HL-60 (cell line): ENCODE data around the gene ZIC4.

ENCODE experiments used
- GABPA ChIP-seq: IDR thresholded peaks from 2 replicates; pipeline ENCODE4 v1.6.1; 2012; ENCODE audit warnings: low read depth
- POLR2AphosphoS5 ChIP-seq: IDR thresholded peaks from 2 replicates; pipeline ENCODE4 v1.6.1; 2012; ENCODE audit warnings: low read depth
- SPI1 ChIP-seq: IDR thresholded peaks from 2 replicates; pipeline ENCODE4 v1.6.1; 2012; ENCODE audit warnings: low read depth, mild to moderate bottlenecking, borderline replicate concordance
- TF ChIP-seq, protein P1 (sequence below): IDR thresholded peaks from one replicate; pipeline ENCODE4 v1.5.1; 2011; ENCODE audit warnings: low read length, control low read depth, inconsistent platforms; ENCODE audit not compliant: insufficient read depth
- TF ChIP-seq, protein P2 (sequence below): IDR thresholded peaks from 2 replicates; pipeline ENCODE4 v1.6.1; 2012; ENCODE audit warnings: low read depth; ENCODE audit not compliant: insufficient replicate concordance

DNA sequence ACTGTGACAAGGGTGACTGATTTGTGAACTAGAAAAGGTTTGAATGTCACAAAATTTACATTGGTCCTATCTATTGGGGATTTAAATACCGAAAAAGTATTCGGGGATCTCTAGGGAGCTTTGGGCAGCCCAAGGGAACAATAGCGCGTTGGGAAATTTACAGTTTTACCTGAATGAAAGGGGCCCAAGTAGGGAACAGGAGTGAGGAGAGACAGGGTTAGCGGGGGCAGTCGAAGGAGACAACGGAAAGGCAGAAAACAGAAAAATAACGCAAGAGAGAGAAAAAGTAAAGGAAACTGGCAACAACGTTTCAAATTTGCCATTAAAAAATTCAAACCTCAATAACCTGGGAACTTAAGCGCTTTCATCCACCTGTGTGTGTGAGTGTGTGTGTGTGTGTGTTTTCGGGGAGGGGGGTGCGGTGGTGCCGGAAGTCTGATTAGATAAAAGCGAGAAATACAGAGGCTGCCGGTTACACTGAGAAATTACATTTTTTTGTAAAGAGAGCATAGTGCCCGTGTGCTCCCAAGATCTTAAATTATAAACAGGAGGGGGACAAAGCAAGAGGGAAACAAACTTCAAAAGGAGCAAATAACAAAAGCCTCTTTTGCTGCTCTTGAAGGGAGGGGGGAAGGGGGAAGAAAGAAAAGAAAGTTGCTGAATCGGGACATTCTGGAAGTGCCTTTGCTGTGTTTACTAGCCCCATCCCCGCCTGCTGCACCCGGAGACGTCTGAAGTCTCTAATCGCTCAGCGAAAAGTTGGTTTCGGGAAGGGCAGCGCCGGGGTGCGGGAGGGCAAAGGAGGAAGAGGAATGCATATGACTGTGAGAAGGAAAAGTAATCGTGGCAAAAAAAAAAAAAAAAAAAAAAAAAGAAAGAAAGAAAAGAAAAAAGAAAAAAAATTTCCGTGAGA is 2.1 kb upstream of the ZIC4 start:
- TF ChIP-seq, protein P1, sequence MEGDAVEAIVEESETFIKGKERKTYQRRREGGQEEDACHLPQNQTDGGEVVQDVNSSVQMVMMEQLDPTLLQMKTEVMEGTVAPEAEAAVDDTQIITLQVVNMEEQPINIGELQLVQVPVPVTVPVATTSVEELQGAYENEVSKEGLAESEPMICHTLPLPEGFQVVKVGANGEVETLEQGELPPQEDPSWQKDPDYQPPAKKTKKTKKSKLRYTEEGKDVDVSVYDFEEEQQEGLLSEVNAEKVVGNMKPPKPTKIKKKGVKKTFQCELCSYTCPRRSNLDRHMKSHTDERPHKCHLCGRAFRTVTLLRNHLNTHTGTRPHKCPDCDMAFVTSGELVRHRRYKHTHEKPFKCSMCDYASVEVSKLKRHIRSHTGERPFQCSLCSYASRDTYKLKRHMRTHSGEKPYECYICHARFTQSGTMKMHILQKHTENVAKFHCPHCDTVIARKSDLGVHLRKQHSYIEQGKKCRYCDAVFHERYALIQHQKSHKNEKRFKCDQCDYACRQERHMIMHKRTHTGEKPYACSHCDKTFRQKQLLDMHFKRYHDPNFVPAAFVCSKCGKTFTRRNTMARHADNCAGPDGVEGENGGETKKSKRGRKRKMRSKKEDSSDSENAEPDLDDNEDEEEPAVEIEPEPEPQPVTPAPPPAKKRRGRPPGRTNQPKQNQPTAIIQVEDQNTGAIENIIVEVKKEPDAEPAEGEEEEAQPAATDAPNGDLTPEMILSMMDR = no peak
- TF ChIP-seq POLR2AphosphoS5 = no peak
- no peak for TF ChIP-seq GABPA
- TF ChIP-seq, protein P2, sequence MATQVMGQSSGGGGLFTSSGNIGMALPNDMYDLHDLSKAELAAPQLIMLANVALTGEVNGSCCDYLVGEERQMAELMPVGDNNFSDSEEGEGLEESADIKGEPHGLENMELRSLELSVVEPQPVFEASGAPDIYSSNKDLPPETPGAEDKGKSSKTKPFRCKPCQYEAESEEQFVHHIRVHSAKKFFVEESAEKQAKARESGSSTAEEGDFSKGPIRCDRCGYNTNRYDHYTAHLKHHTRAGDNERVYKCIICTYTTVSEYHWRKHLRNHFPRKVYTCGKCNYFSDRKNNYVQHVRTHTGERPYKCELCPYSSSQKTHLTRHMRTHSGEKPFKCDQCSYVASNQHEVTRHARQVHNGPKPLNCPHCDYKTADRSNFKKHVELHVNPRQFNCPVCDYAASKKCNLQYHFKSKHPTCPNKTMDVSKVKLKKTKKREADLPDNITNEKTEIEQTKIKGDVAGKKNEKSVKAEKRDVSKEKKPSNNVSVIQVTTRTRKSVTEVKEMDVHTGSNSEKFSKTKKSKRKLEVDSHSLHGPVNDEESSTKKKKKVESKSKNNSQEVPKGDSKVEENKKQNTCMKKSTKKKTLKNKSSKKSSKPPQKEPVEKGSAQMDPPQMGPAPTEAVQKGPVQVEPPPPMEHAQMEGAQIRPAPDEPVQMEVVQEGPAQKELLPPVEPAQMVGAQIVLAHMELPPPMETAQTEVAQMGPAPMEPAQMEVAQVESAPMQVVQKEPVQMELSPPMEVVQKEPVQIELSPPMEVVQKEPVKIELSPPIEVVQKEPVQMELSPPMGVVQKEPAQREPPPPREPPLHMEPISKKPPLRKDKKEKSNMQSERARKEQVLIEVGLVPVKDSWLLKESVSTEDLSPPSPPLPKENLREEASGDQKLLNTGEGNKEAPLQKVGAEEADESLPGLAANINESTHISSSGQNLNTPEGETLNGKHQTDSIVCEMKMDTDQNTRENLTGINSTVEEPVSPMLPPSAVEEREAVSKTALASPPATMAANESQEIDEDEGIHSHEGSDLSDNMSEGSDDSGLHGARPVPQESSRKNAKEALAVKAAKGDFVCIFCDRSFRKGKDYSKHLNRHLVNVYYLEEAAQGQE = no peak
- no peak for TF ChIP-seq SPI1
